Stimulated activated effector memory CD8-positive, alpha-beta T cell treated with anti-CD3 and anti-CD28 coated beads, Interleukin-12 subunit alpha, Interleukin-12 subunit beta, amount 100 ng/mL, for 72 hours (primary cell): ENCODE measurements around the gene SAA1.
A peak's percentile ranks its signal among the peaks of the same experiment; 100 is the strongest.

Experiments
- ATAC-seq: fragments of 150-1000 bp; cut with Tn5 transposase; 2 replicates; pipeline ENCODE4 v1.10.0; 2021
- DNase-seq, 2 donors: peaks; one replicate each; pipeline ENCODE4 v3.0.0; 2021 to 2022; ENCODE audit warnings: low spot score in 2 of 2
- H3K27ac Mint-ChIP-seq: one replicate; pipeline ENCODE4 v1.8.0; 2022; ENCODE audit warnings: mild to moderate bottlenecking, mixed read lengths
- H3K36me3 Mint-ChIP-seq: one replicate; pipeline ENCODE4 v1.8.0; 2022; ENCODE audit warnings: mild to moderate bottlenecking, mixed read lengths
- H3K4me1 Mint-ChIP-seq: one replicate; pipeline ENCODE4 v1.8.0; 2022; ENCODE audit warnings: mixed read lengths
- H3K4me3 Mint-ChIP-seq: one replicate; pipeline ENCODE4 v1.8.0; 2022; ENCODE audit warnings: mild to moderate bottlenecking, mixed read lengths
- H3K9me3 Mint-ChIP-seq: one replicate; pipeline ENCODE4 v1.8.0; 2022; ENCODE audit warnings: mixed read lengths

SAA1 gene

DNA sequence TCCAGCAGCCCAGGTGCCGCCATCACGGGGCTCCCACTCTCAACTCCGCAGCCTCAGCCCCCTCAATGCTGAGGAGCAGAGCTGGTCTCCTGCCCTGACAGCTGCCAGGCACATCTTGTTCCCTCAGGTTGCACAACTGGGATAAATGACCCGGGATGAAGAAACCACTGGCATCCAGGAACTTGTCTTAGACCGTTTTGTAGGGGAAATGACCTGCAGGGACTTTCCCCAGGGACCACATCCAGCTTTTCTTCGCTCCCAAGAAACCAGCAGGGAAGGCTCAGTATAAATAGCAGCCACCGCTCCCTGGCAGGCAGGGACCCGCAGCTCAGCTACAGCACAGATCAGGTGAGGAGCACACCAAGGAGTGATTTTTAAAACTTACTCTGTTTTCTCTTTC, at the start of gene SAA1:
Gene SAA1 (plus strand): TSS at position 316 of the 400 bp plus-strand sequence. CDS start 624 bp downstream, outside the sequence.
- Mint-ChIP-seq H3K9me3 (no peaks in the 10 kb centered on the region), H3K4me3 (no peak within 1 kb of the TSS), H3K27ac (no peak within 1 kb of the TSS), H3K4me1 (peaks cover 26% of the 10 kb centered on the region), H3K36me3 (no peaks in the 10 kb centered on the region)
- no peak for DNase-seq
- no peak for ATAC-seq

DNA sequence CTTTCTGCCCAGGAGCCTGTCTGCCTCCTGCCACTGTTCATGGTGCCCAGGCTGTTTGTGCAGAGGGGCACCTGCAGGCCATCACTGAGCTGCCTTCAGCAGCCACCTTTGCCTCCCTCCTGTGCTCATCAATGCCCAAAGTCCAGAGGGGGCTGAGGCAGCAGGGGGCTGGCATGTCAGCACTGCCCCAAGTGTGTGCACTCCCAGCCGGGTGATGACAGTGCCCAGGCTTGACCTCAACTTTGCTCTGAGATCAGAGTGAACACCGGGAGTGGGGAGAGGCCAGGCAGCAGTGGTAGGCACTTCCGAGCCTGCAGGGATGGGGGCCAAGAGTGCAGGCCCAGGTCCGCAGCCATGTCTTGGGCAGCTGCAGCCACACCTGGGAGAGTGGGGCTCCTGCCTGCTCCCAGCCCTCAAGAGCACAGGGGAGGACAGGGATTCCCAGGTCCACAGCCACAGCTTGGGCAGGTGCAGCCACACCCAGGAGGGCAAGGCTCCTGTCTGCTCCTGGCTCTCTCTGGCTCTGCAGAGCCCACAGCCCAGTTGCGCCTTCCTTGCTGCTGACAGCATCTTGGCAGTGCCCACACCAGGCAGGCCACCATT, 44.7 kb upstream of the SAA1 start:
- no peaks in the 10 kb centered on the region for H3K36me3 Mint-ChIP-seq
- no peak for DNase-seq
- H3K4me1 Mint-ChIP-seq: no peaks in the 10 kb centered on the region
- no peaks in the 10 kb centered on the region for H3K9me3 Mint-ChIP-seq
- no peak overlapping the region for H3K27ac Mint-ChIP-seq
- no peak overlapping the region for H3K4me3 Mint-ChIP-seq
- no peak for ATAC-seq

DNA sequence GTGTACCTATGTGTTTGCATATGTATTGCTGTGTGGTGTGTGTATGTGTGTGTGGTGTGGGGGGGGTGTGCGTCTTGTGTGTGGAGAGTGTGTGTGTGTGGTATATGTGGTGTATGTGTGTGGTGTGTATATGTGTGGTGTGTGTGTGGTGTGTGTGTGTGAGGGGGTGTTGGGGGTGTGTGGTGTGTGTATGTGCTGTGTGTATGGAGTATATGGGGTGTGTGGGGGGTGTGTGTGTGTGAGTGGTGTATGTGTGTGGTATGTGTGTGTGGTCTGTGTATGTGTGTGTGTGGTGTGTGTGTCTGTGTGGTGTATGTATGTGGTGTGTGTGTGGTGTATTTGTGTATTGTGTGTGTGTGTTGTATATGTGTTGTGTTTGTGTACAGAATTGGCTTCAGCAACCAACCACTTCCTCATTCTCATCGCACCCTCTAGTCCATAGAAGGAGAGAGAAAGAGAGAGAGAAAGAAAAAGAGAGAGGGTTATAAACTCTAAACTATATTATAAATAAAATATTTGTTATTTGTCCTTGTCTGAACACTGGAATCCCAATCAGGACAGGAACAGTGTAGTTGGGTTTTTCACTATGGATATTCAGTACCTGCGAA, 43.1 kb upstream of the SAA1 start:
- no peaks in the 10 kb centered on the region for H3K9me3 Mint-ChIP-seq
- DNase-seq: no peak
- no peaks in the 10 kb centered on the region for H3K36me3 Mint-ChIP-seq
- H3K4me1 Mint-ChIP-seq: no peaks in the 10 kb centered on the region
- no peak for ATAC-seq
- H3K27ac Mint-ChIP-seq: no peak overlapping the region
- H3K4me3 Mint-ChIP-seq: no peak overlapping the region

DNA sequence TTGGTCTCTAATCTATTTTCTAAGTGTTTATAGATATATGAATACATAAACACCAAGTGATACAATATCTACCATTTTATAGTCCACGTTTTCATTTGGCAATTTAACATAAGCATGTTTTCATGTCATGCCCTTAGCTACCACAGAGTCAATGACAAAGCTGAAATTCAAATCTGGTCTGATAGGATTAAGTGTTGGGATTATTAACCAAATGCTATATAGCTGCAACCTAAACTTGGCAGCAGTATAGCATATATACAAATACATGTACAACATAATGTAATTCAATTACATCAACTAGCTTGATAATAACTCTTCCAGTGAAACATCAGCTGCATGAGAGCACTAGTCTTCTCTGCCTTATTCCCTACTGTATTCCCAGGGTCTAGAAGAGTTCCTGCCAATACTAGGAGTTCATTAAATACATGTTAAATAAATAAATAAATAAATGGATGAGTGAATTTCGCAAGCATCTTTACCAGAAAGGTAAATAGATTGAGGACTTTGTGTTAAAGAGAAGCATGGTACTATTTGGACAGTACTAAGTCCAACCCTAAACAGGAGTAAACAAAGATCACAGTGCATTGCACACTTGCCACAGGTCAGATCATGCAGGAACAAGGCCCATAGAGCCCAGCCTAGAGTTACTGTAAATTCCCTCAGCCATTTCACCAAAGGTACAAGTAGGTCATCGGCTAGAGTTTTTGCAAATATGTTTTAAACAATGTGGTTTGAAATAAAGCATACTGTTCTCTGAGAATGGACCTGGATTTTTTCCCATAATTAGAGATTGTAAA, 42.3 kb upstream of the SAA1 start:
- H3K4me3 Mint-ChIP-seq: no peak overlapping the region

DNA sequence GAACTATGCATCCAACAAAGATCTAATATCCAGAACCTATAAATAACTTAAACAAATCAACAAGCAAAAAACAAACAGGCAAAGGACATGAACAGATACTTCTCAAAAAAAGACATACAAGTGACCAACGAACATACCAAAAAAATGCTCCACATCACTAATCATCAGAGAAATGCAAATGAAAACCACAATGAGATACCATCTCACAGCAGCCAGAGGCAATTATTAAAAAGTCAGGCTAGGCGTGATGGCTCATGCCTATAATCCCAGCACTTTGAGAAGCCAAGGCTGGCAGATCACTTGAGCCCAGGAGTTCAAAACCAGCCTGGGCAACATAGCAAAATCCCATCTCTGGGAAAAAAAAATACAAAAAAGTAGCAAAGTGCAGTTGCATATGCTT, 40.2 kb upstream of the SAA1 start:
- Mint-ChIP-seq H3K36me3 (no peaks in the 10 kb centered on the region), H3K9me3 (no peaks in the 10 kb centered on the region), H3K27ac (no peak overlapping the region), H3K4me1 (no peaks in the 10 kb centered on the region), H3K4me3 (no peak overlapping the region)
- no peak for DNase-seq
- ATAC-seq: no peak

More for the DNA sequence above, 42.3 kb upstream of the SAA1 start:
- ATAC-seq (no peak), DNase-seq (no peak)
- Mint-ChIP-seq H3K9me3 (no peaks in the 10 kb centered on the region), H3K27ac (no peak overlapping the region), H3K4me1 (no peaks in the 10 kb centered on the region), H3K36me3 (no peaks in the 10 kb centered on the region)

DNA sequence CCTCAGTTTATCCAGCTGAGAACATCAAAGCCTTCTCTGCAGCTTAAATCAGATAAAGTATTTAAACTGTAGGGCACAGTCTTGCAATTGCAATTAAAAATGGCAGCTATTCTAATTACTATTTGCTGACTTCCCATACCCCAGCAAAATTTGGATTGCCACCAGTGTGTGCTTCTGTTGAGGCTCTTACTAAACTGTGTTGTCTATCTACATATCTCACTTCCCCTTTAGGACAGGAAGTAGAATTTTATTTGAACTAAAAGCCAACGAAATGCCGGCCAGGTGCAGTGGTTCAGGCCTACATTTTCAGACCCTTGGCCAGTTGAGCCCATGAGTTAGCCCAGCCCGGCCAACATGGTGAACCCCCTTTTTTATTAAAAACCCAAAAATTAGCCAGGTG, 36.6 kb upstream of the SAA1 start:
- DNase-seq (no peak), ATAC-seq (no peak)

DNA sequence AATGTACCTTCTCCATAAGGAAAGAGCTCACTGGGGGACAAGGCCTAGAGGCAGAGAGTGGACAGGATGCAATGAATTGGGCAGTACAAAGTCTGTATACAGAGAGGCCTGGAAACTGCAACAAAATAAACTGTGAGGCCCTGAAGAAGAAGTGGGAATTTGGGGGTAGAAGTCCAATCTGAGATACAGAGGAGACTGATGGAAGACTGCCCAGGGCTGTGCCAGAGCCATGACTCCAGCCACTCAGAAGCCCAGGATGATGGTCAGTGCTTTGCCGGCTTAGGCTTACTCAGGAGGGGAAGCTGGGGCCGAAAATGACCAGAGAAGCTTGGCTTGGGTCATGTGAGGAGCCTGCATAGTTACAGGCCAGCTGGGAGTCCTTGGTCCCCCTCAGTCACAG, 35.2 kb upstream of the SAA1 start:
- no peak for DNase-seq
- Mint-ChIP-seq H3K27ac (no peak overlapping the region), H3K36me3 (no peaks in the 10 kb centered on the region)

More for the DNA sequence above, 36.6 kb upstream of the SAA1 start:
- H3K9me3 Mint-ChIP-seq: no peaks in the 10 kb centered on the region
- no peaks in the 10 kb centered on the region for H3K36me3 Mint-ChIP-seq
- no peaks in the 10 kb centered on the region for H3K4me1 Mint-ChIP-seq
- H3K27ac Mint-ChIP-seq: no peak overlapping the region
- H3K4me3 Mint-ChIP-seq: no peak overlapping the region

DNA sequence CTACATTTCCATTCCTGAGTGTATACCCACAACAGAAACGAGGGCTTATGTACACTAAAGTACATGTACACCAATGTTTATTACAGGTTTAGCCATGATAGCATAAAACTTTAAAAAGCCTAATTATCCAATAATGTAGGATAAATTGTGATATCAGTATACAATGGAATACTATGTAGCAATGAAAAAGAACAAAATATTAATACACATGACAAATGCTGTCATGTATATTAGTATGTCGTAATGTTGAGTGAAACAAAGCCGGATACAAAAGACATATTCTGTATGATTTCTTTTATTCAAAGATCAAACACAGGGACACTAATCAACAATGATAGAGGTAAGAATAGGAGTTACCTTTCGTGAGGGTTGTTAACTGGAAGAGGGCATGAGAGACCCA, 32.2 kb upstream of the SAA1 start:
- ATAC-seq: no peak
- no peak overlapping the region for H3K4me3 Mint-ChIP-seq
- no peak for DNase-seq
- H3K4me1 Mint-ChIP-seq: no peaks in the 10 kb centered on the region
- H3K9me3 Mint-ChIP-seq: no peaks in the 10 kb centered on the region
- no peak overlapping the region for H3K27ac Mint-ChIP-seq
- no peaks in the 10 kb centered on the region for H3K36me3 Mint-ChIP-seq

More for the DNA sequence above, 35.2 kb upstream of the SAA1 start:
- Mint-ChIP-seq H3K4me1 (no peaks in the 10 kb centered on the region), H3K9me3 (no peaks in the 10 kb centered on the region), H3K4me3 (no peak overlapping the region)
- no peak for ATAC-seq

DNA sequence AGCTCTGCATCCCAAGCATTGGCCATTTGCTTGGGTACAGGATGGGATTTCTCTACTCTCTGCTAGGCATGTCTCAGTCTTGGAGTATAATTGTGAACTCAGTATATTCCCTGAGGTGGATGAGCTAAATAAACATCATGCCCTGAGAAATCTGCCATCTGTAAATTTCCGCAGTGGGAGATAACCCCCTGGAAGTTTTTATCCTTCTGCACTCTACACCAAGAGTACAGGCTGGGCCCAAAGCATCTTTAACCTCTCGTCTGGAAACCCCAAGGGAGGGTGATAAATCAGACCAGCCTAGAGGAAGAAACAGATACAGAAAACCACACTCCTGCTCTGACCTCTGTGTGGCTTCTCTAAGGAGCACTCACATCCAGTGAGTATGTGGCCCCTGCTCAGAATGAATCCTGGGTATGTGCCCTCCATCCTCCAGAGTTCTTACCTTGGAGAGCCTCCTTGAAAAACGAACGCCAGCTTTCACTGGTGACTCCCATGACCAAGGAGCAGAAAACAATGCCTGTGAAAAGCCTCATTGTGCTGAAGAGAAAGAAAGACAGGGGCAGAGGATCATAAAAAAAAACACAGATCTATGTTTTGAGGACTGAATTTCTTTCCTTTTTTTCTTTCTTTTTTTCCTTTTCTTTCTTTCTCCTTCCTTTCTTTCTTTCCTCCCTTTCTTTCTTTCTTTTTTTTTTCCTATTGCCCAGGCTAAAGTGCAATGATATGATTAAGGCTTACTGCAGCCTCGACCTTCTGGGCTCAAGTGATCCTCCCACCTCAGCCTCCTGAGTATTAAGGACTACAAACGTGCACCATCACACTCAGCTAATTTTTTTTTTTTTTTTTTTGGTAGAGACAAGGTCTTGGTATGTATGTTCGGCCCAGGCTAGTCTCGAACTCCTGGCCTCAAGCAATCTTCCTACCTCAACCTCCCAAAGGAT, 30.4 kb upstream of the SAA1 start:
- H3K36me3 Mint-ChIP-seq: no peaks in the 10 kb centered on the region
- no peak overlapping the region for H3K27ac Mint-ChIP-seq
- no peaks in the 10 kb centered on the region for H3K4me1 Mint-ChIP-seq
- ATAC-seq: no peak
- DNase-seq: no peak
- no peak overlapping the region for H3K4me3 Mint-ChIP-seq
- no peaks in the 10 kb centered on the region for H3K9me3 Mint-ChIP-seq

DNA sequence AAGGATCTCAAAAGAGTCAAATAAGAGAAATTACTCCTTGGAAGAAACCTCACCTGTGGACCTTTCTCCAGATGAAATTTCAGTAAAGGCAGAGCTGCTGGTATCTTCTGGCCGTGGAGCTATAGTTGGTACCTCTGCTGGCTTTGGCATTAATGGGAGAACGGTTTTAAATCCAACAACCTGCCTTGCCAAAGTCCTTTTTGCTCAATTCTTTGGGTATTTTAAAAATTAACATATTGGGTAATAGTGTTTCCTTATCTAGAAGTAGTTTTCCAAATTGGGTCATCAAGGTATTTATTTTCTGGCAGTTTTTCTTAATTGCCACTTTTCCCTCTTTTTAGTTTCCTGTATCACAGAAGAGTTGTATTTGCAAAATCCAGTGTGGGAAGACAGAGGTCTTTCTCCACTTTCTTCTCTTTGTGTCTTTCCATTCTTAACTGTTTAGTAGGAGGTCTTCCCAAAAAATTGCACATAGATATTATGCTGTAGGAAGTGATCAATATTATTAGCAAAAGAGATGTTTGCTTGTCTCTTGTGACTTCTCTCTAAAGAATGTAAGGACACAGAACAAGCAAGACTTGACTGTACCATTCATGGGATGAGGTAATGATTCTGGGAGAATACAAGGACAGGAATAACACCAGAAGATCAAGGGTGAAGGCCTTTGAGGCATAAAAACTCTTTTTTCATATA, 29.3 kb upstream of the SAA1 start, which contains the start of gene SAA4:
Gene SAA4 (minus strand): TSS at position 139 of the 693 bp plus-strand sequence. CDS start 876 bp downstream, outside the sequence.
- Mint-ChIP-seq H3K9me3 (no peaks in the 10 kb centered on the region), H3K27ac (no peak within 1 kb of the TSS), H3K36me3 (no peaks in the 10 kb centered on the region), H3K4me1 (no peaks in the 10 kb centered on the region), H3K4me3 (no peak within 1 kb of the TSS)
- DNase-seq (no peak), ATAC-seq (no peak)

DNA sequence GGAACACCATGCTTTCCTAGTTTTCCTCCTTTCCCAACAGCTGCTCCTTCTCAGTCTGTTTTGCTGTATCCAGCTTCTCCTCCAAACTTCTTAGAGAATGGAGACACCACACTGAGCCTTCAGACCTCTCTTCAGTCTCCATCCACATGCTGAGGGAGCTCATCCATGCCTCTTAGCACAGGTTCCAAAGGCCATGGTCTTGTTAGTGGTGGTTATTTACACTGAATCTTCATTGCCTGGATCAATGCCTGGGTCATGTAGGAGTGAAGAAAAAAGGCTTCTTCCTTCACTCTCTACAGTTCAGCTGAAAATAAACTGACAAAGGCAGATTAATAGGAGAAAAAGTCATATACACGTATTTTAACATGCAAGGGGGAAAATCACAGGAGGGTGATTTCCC, 26.4 kb upstream of the SAA1 start:
- no peaks in the 10 kb centered on the region for H3K9me3 Mint-ChIP-seq

DNA sequence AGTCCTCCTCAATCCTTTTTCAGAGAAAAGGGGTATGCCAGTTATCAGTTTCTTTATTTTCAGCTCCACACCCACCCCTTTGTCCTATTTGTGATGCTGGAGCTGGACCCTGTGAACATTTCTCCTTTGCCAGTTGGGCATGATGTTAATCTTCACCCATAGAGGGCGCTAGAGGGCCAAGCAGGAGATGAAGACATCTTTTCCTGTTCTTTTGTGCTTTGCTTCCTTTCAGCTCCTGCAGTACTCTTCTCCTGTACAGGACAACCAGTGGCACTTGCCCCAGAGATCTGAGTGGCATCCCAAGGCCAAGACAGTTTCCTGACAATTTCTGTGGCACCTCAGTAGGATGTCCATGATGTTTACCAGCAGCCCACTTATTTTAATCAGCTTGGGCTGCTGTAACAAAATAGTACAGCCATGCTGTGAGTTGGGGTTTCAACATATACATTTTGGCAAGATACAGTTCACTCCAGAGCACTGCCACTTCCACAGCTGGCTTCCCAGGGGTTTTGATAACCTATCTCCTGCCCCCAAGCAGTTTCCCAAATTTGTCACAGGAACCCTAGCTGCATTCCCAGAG, 22.2 kb upstream of the SAA1 start:
- H3K27ac Mint-ChIP-seq: no peak overlapping the region
- ATAC-seq (peak; percentile 19), DNase-seq (peak; percentile 50 to 80)
- H3K36me3 Mint-ChIP-seq: peaks cover 6% of the 10 kb centered on the region
- H3K9me3 Mint-ChIP-seq: no peaks in the 10 kb centered on the region
- no peak overlapping the region for H3K4me3 Mint-ChIP-seq
- H3K4me1 Mint-ChIP-seq: peaks cover 19% of the 10 kb centered on the region

More for the DNA sequence above, 26.4 kb upstream of the SAA1 start:
- Mint-ChIP-seq H3K27ac (no peak overlapping the region), H3K4me1 (peaks cover 5% of the 10 kb centered on the region), H3K36me3 (no peaks in the 10 kb centered on the region), H3K4me3 (no peak overlapping the region)
- no peak for DNase-seq
- ATAC-seq: no peak

DNA sequence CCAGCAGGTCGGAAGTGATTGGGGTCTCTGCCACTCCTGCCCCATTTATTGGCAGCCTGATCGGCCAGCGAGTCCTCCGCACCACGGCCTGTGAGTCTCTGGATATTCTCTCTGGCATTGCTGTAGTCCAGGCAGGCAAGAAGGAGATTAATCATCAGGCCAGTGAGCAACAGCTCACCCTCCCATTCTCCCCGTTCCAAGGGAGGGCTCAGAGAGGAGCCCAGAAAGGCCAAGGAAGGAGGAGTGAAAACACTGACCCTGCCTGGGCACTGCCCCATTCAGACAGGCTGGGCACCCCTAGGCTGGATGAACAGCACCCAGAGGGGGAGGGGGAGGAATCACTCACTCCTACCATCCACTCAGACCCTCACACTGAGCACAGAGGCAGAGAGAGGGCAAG, 20.7 kb upstream of the SAA1 start:
- H3K9me3 Mint-ChIP-seq: no peaks in the 10 kb centered on the region
- peaks cover 19% of the 10 kb centered on the region for H3K4me1 Mint-ChIP-seq
- H3K4me3 Mint-ChIP-seq: no peak overlapping the region
- H3K27ac Mint-ChIP-seq: no peak overlapping the region
- ATAC-seq: no peak
- H3K36me3 Mint-ChIP-seq: peaks cover 6% of the 10 kb centered on the region
- peak in 1 of 2 donors; percentile 49 for DNase-seq
